Measurements from ENCODE around the gene ENO4.

- TF ChIP-seq, protein P1, sequence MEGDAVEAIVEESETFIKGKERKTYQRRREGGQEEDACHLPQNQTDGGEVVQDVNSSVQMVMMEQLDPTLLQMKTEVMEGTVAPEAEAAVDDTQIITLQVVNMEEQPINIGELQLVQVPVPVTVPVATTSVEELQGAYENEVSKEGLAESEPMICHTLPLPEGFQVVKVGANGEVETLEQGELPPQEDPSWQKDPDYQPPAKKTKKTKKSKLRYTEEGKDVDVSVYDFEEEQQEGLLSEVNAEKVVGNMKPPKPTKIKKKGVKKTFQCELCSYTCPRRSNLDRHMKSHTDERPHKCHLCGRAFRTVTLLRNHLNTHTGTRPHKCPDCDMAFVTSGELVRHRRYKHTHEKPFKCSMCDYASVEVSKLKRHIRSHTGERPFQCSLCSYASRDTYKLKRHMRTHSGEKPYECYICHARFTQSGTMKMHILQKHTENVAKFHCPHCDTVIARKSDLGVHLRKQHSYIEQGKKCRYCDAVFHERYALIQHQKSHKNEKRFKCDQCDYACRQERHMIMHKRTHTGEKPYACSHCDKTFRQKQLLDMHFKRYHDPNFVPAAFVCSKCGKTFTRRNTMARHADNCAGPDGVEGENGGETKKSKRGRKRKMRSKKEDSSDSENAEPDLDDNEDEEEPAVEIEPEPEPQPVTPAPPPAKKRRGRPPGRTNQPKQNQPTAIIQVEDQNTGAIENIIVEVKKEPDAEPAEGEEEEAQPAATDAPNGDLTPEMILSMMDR (IDR thresholded peaks at IDR 0.05): no peak
- TF ChIP-seq POLR2A (IDR thresholded peaks at IDR 0.05): no peak
Measured at GRCh38 chr10:116845823-116846222, 3.5 kb upstream of the ENO4 start.
